ENCODE measurements around the gene RBBP8NL.

RBBP8NL gene

DNA sequence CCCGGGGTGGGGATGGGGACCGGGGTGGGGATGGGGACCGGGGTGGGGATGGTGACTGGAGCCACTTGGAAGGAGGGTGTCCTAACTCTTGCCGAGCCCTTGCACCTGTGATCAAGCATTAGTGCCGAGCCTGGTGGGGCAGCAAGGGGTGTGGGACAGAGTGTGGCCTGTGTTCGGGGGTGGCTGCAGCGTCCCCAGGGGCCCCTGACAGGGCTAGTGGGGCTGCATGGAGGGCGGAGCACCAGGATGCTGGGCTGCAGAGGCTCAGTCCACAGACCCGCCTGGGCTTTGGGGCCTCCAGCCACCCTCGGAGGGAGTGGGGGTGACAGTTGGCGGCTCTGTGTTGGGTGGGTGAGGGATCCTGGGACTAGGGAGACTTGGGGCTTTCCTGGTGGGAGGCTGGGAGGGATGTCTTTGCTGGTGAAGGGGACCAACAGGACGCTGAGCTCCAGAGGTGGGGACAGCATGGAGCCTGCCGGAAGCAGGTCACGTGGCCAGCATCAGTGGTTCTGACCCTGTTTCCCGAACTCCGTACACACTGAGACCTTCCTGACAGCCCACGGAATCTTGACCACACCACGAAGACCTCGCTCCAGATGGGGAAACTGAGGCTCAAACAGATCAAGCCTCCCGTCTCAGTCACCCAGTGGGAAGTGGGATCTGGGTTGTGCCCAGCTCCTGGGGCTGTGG lies 4.6 kb downstream of the RBBP8NL start:
- Histone ChIP-seq H3K9ac (ENCODE audit: low read length) (no peak overlapping the region), H3K4me3 (ENCODE audit: low read length) (no peak overlapping the region), H3K9me3 (ENCODE audit: control insufficient read depth, low read length) (no peaks in the 10 kb centered on the region), H3K4me1 (ENCODE audit: control insufficient read depth, insufficient read depth, low read length) (peaks cover 18% of the 10 kb centered on the region), H3K27me3 (ENCODE audit: control insufficient read depth, insufficient read depth, low read length) (peaks cover 5% of the 10 kb centered on the region), H3K36me3 (ENCODE audit: control insufficient read depth, insufficient read depth, low read length) (no peaks in the 10 kb centered on the region)

GRCh38 chr20:62421716-62421990 lies 5.7 kb downstream of the RBBP8NL start:
- no peak overlapping the region for H3K4me3 ChIP-seq (ENCODE audit: low read length)
- no peak overlapping the region for H3K9ac ChIP-seq (ENCODE audit: low read length)
- peaks cover 5% of the 10 kb centered on the region for H3K27me3 ChIP-seq (ENCODE audit: control insufficient read depth, insufficient read depth, low read length)

GRCh38 chr20:62420846-62421715 lies 6.3 kb downstream of the RBBP8NL start:
- Histone ChIP-seq H3K4me3 (ENCODE audit: low read length) (no peak overlapping the region), H3K36me3 (ENCODE audit: control insufficient read depth, insufficient read depth, low read length) (no peaks in the 10 kb centered on the region), H3K9ac (ENCODE audit: low read length) (no peak overlapping the region), H3K4me1 (ENCODE audit: control insufficient read depth, insufficient read depth, low read length) (peaks cover 5% of the 10 kb centered on the region), H3K27me3 (ENCODE audit: control insufficient read depth, insufficient read depth, low read length) (peaks cover 5% of the 10 kb centered on the region), H3K9me3 (ENCODE audit: control insufficient read depth, low read length) (no peaks in the 10 kb centered on the region)

More at GRCh38 chr20:62421716-62421990, 5.7 kb downstream of the RBBP8NL start:
- H3K36me3 ChIP-seq (ENCODE audit: control insufficient read depth, insufficient read depth, low read length): no peaks in the 10 kb centered on the region
- H3K4me1 ChIP-seq (ENCODE audit: control insufficient read depth, insufficient read depth, low read length): peaks cover 9% of the 10 kb centered on the region
- H3K9me3 ChIP-seq (ENCODE audit: control insufficient read depth, low read length): no peaks in the 10 kb centered on the region

GRCh38 chr20:62419759-62420158 lies 7.6 kb downstream of the RBBP8NL start:
- Histone ChIP-seq H3K27me3 (ENCODE audit: control insufficient read depth, insufficient read depth, low read length) (peaks cover 5% of the 10 kb centered on the region), H3K4me1 (ENCODE audit: control insufficient read depth, insufficient read depth, low read length) (peaks cover 5% of the 10 kb centered on the region), H3K9ac (ENCODE audit: low read length) (no peak overlapping the region), H3K9me3 (ENCODE audit: control insufficient read depth, low read length) (no peaks in the 10 kb centered on the region), H3K4me3 (ENCODE audit: low read length) (no peak overlapping the region), H3K36me3 (ENCODE audit: control insufficient read depth, insufficient read depth, low read length) (no peaks in the 10 kb centered on the region)

- H3K9ac ChIP-seq (ENCODE audit: low read length): no peak overlapping the region
- H3K27me3 ChIP-seq (ENCODE audit: control insufficient read depth, insufficient read depth, low read length): peaks cover 5% of the 10 kb centered on the region
- H3K36me3 ChIP-seq (ENCODE audit: control insufficient read depth, insufficient read depth, low read length): no peaks in the 10 kb centered on the region
- H3K9me3 ChIP-seq (ENCODE audit: control insufficient read depth, low read length): no peaks in the 10 kb centered on the region
- no peak overlapping the region for H3K4me3 ChIP-seq (ENCODE audit: low read length)
- H3K4me1 ChIP-seq (ENCODE audit: control insufficient read depth, insufficient read depth, low read length): peaks cover 7% of the 10 kb centered on the region
Observed at GRCh38 chr20:62418709-62419487, 8.4 kb downstream of the RBBP8NL start.

GRCh38 chr20:62417981-62418708 lies 9.2 kb downstream of the RBBP8NL start:
- H3K36me3 ChIP-seq (ENCODE audit: control insufficient read depth, insufficient read depth, low read length): no peaks in the 10 kb centered on the region
- H3K27me3 ChIP-seq (ENCODE audit: control insufficient read depth, insufficient read depth, low read length): peaks cover 1% of the 10 kb centered on the region
- no peak overlapping the region for H3K4me3 ChIP-seq (ENCODE audit: low read length)
- H3K9me3 ChIP-seq (ENCODE audit: control insufficient read depth, low read length): no peaks in the 10 kb centered on the region
- H3K4me1 ChIP-seq (ENCODE audit: control insufficient read depth, insufficient read depth, low read length): peaks cover 14% of the 10 kb centered on the region
- H3K9ac ChIP-seq (ENCODE audit: low read length): no peak overlapping the region

- peaks cover 26% of the 10 kb centered on the region for H3K4me1 ChIP-seq (ENCODE audit: control insufficient read depth, insufficient read depth, low read length)
Observed at GRCh38 chr20:62416651-62417637, 10.4 kb downstream of the RBBP8NL start.

GRCh38 chr20:62415354-62416111 lies 11.8 kb downstream of the RBBP8NL start:
- peaks cover 40% of the 10 kb centered on the region for H3K4me1 ChIP-seq (ENCODE audit: control insufficient read depth, insufficient read depth, low read length)
- no peak overlapping the region for H3K4me3 ChIP-seq (ENCODE audit: low read length)
- peaks cover 2% of the 10 kb centered on the region for H3K27me3 ChIP-seq (ENCODE audit: control insufficient read depth, insufficient read depth, low read length)
- no peaks in the 10 kb centered on the region for H3K9me3 ChIP-seq (ENCODE audit: control insufficient read depth, low read length)
- H3K9ac ChIP-seq (ENCODE audit: low read length): no peak overlapping the region
- no peaks in the 10 kb centered on the region for H3K36me3 ChIP-seq (ENCODE audit: control insufficient read depth, insufficient read depth, low read length)

More at GRCh38 chr20:62416651-62417637, 10.4 kb downstream of the RBBP8NL start:
- H3K9ac ChIP-seq (ENCODE audit: low read length): no peak overlapping the region
- H3K4me3 ChIP-seq (ENCODE audit: low read length): no peak overlapping the region
- no peaks in the 10 kb centered on the region for H3K9me3 ChIP-seq (ENCODE audit: control insufficient read depth, low read length)
- H3K27me3 ChIP-seq (ENCODE audit: control insufficient read depth, insufficient read depth, low read length): no peaks in the 10 kb centered on the region
- no peaks in the 10 kb centered on the region for H3K36me3 ChIP-seq (ENCODE audit: control insufficient read depth, insufficient read depth, low read length)

DNA sequence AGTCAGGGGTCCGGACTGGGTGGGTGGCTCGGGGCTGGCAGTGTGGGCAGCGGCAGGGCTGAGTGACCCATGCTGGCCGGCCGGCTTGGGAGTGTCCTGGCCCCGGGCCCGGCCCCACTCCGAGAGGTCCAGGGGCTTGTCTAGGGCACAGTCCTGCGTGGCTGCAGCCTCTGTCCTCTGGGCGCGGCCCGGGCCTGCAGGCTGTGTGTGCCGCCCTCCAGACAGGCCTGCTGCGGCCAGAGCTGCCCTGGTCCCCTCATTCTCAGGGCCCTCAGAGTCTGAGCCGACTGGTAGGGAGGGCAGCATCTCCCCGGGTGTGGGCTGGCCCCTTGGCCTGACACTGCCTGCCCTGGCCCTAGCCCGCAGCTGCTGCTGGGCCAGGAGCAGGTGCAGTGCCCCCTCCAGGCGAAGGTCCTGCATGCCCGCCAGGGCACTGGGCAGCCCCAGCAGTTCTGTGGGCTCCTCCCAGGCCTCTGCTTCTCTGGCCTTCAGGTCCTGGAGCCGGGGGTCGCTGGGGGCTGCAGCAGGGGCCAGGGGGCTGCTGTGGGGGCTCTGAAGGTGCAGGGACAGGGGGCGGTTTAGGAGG lies 13.3 kb downstream of the RBBP8NL start:
- Histone ChIP-seq H3K36me3 (ENCODE audit: control insufficient read depth, insufficient read depth, low read length) (no peaks in the 10 kb centered on the region), H3K9me3 (ENCODE audit: control insufficient read depth, low read length) (no peaks in the 10 kb centered on the region), H3K27me3 (ENCODE audit: control insufficient read depth, insufficient read depth, low read length) (peaks cover 2% of the 10 kb centered on the region), H3K4me3 (ENCODE audit: low read length) (no peak overlapping the region), H3K4me1 (ENCODE audit: control insufficient read depth, insufficient read depth, low read length) (peaks cover 55% of the 10 kb centered on the region), H3K9ac (ENCODE audit: low read length) (no peak overlapping the region)

DNA sequence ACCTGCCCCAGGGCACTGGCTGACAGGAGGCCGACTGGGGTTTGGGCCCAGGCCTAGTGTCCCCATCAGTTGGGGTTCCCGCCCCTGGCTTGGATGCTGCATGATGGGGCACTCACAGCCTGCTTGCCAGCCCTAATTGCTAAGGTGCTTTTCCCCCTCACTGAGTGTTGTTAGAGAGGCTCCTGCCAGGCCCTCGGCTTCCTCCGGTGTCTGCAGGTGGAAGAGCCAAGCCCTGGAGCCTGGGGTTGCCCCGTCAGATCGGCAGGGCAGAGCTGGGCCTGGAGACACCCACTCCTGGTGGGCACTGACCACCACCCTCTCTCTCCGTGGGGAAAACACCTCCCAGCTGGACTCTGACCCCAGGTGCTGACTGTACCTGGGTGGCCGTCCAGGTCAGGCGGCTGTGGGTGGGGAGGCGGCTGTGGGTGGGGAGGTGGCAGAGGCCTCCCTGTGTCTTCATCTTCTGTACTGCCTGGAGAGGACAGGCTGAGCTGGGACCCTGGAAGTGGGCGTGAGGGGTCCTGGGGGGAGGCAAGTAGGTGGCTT lies 14.2 kb downstream of the RBBP8NL start:
- peaks cover 60% of the 10 kb centered on the region for H3K4me1 ChIP-seq (ENCODE audit: control insufficient read depth, insufficient read depth, low read length)
- no peaks in the 10 kb centered on the region for H3K9me3 ChIP-seq (ENCODE audit: control insufficient read depth, low read length)
- no peak overlapping the region for H3K9ac ChIP-seq (ENCODE audit: low read length)
- no peak overlapping the region for H3K4me3 ChIP-seq (ENCODE audit: low read length)
- H3K36me3 ChIP-seq (ENCODE audit: control insufficient read depth, insufficient read depth, low read length): no peaks in the 10 kb centered on the region
- peaks cover 2% of the 10 kb centered on the region for H3K27me3 ChIP-seq (ENCODE audit: control insufficient read depth, insufficient read depth, low read length)
